Kidney (tissue), 14 donors: ENCODE data around the gene GTF2E1. TPM values are rescaled to one million over a fixed set of nuclear protein-coding genes. Genes with fewer than 3 reads are reported as not detected.
"Not testable (repeated sequence)": the region's sequence is repeated elsewhere in the genome, so short reads cannot be mapped to it uniquely, and the experiment has no call there.

Experiments
- DNase-seq, 5 donors: peaks; one replicate each; pipeline ENCODE4 v3.0.0-alpha.2; 2013 to 2020
- FAIRE-seq: peaks from 2 replicates; lab custom pipeline; 2012; peaks lifted over from hg19 to GRCh38; lab: Jason Lieb, UNC
- H3K27ac ChIP-seq, 2 donors: one replicate each; pipeline ENCODE4 v1.7.0; 2013; ENCODE audit warnings: low read depth in 2 of 2, low read length in 2 of 2, inconsistent platforms in 1 of 2
- H3K27me3 ChIP-seq: one replicate; pipeline ENCODE4 v1.7.1; 2013; ENCODE audit warnings: low read length, inconsistent platforms; ENCODE audit not compliant: control insufficient read depth, insufficient read depth
- H3K36me3 ChIP-seq, 3 donors: one replicate each; pipeline versions ENCODE4 v1.7.0 to v1.7.1; 2013; ENCODE audit warnings: low read length in 3 of 3, control low read depth in 1 of 3, inconsistent platforms in 1 of 3; ENCODE audit not compliant: insufficient read depth in 3 of 3, control insufficient read depth in 2 of 3
- H3K4me1 ChIP-seq, 3 donors: one replicate each; pipeline versions ENCODE4 v1.7.0 to v1.7.1; 2013; ENCODE audit warnings: low read length in 3 of 3, inconsistent platforms in 1 of 3, low read depth in 1 of 3; ENCODE audit not compliant: control insufficient read depth in 2 of 3, insufficient read depth in 2 of 3
- H3K4me3 ChIP-seq, 3 donors: one replicate each; pipeline versions ENCODE4 v1.7.0 to v1.8.1; 2013; ENCODE audit warnings: low read length in 3 of 3, control low read depth in 1 of 3, inconsistent platforms in 1 of 3
- H3K9ac ChIP-seq, 3 donors: one replicate each; pipeline versions ENCODE4 v1.7.0 to v1.7.1; 2013; ENCODE audit warnings: low read length in 3 of 3, control low read depth in 1 of 3, inconsistent platforms in 1 of 3
- H3K9me3 ChIP-seq, 3 donors: one replicate each; pipeline versions ENCODE4 v1.7.0 to v1.7.1; 2013; ENCODE audit warnings: low read length in 3 of 3, control low read depth in 1 of 3, inconsistent platforms in 1 of 3; ENCODE audit not compliant: control insufficient read depth in 2 of 3, insufficient read depth in 1 of 3
- CTCF ChIP-seq: IDR thresholded peaks from 3 replicates; pipeline ENCODE4 v1.5.1; 2012; ENCODE audit warnings: mild to moderate bottlenecking, moderate library complexity, borderline replicate concordance; ENCODE audit not compliant: insufficient read depth; ENCODE audit errors: extremely low read depth
- intact Hi-C: fragments of 100-400 bp; cut with DNase I; formaldehyde crosslinking; loops from one replicate; pipeline ENCODE4 v1.11.1; 2022
- polyA plus RNA-seq: library from polyadenylated mRNA; stranded (reverse); fragments of 350-450 nt; fragmentation: Illumina TruSeq; extraction: RNeasy Lipid Tissue Mini Kit (QIAGEN cat#74804); gene quantifications from one replicate; pipeline ENCODE4 v1.2.3, GENCODE V29; 2014; ENCODE audit warnings: low read depth, low replicate concordance; ENCODE audit not compliant: insufficient read depth
- total RNA-seq: library from RNA; stranded (reverse); fragmentation: NEBNext Ultra II Directional; extraction: Animal tissue kit (Norgen Biotek cat#: 25700); gene quantifications from one replicate; pipeline ENCODE4 v1.2.1, GENCODE V29; 2021
- donor health status: control.
- donor health status: control.
- donor health status: control.
- donor health status: control.
- donor health status: control.
- donor health status: DM: yes; HTN: yes; CAD: no.
- donor health status: Normal renal cell carcinoma (clear cell type).

Gene GTF2E1
- total and polyA plus RNA-seq, 2 donors from 2014 or later, result 5.4 to 19.4 TPM

GRCh38 chr3:120780977-120781376, 38.4 kb downstream of the GTF2E1 start:
- FAIRE-seq (no peak), DNase-seq (no peak)
- H3K4me1 ChIP-seq, result no peaks in the 10 kb centered on the region
- H3K36me3 ChIP-seq, result peaks cover 0 to 14% (median 7%) of the 10 kb centered on the region in 3 donors
- no peak for TF ChIP-seq CTCF
- no peak overlapping the region for H3K4me3 ChIP-seq
- no peak overlapping the region for H3K27ac ChIP-seq
- H3K27me3 ChIP-seq, result no peaks in the 10 kb centered on the region
- intact Hi-C loops, result no loop called here
- H3K9ac ChIP-seq, result no peak overlapping the region
- no peaks in the 10 kb centered on the region for H3K9me3 ChIP-seq

GRCh38 chr3:120785832-120786231, 43.3 kb downstream of the GTF2E1 start:
- H3K9me3 ChIP-seq, DNase-seq, H3K4me1 ChIP-seq, H3K36me3 ChIP-seq, H3K9ac ChIP-seq, intact Hi-C loops, H3K27ac ChIP-seq, H3K4me3 ChIP-seq, H3K27me3 ChIP-seq, FAIRE-seq: not testable (repeated sequence)

GRCh38 chr3:120791010-120791409, 48.5 kb downstream of the GTF2E1 start:
- DNase-seq (no peak), FAIRE-seq (no peak)
- Histone ChIP-seq H3K9me3 (no peaks in the 10 kb centered on the region), H3K27me3 (no peaks in the 10 kb centered on the region), H3K4me1 (no peaks in the 10 kb centered on the region), H3K4me3 (no peak overlapping the region), H3K9ac (no peak overlapping the region), H3K36me3 (no peaks in the 10 kb centered on the region), H3K27ac (no peak overlapping the region)
- TF ChIP-seq CTCF, result no peak
- intact Hi-C loops, result no loop called here

- no peaks in the 10 kb centered on the region for H3K4me1 ChIP-seq
- H3K4me3 ChIP-seq, result no peak overlapping the region
- DNase-seq (no peak), FAIRE-seq (no peak)
- no peaks in the 10 kb centered on the region for H3K9me3 ChIP-seq
- no peaks in the 10 kb centered on the region for H3K36me3 ChIP-seq
- intact Hi-C loops, result no loop called here
- H3K9ac ChIP-seq, result no peak overlapping the region
- H3K27me3 ChIP-seq, result no peaks in the 10 kb centered on the region
- no peak for TF ChIP-seq CTCF
- H3K27ac ChIP-seq, result no peak overlapping the region
Observed at GRCh38 chr3:120791913-120792312, 49.4 kb downstream of the GTF2E1 start.
